Urothelium cell line (cell line): Measurements from ENCODE around the gene WDR33.
A peak's percentile ranks its signal among the peaks of the same experiment; 100 is the strongest.
"Not testable (repeated sequence)": the region's sequence is repeated elsewhere in the genome, so short reads cannot be mapped to it uniquely, and the experiment has no call there.

ENCODE experiments used
- DNase-seq: peaks from one replicate; pipeline ENCODE4 v3.0.0; 2011; ENCODE audit warnings: low spot score, mixed read lengths
- FAIRE-seq: peaks from 2 replicates; lab custom pipeline; 2011; peaks lifted over from hg19 to GRCh38; lab: Jason Lieb, UNC

WDR33 gene

GRCh38 chr2:127810619-127811396 is at the start of gene WDR33:
Gene WDR33, minus strand, starts transcription at chr2:127811171. Its CDS starts 40,190 bp downstream, at chr2:127770981.
- DNase-seq = peak; percentile 100
- peak; percentile 89 for FAIRE-seq

GRCh38 chr2:127860130-127860529 is 49.2 kb upstream of the WDR33 start:
- DNase-seq (no peak), FAIRE-seq (no peak)

GRCh38 chr2:127859712-127860085 is 48.7 kb upstream of the WDR33 start:
- DNase-seq = peak; percentile 19
- FAIRE-seq = no peak

- no peak for FAIRE-seq
- DNase-seq = peak; percentile 38
Observed at GRCh38 chr2:127857265-127857808, 46.4 kb upstream of the WDR33 start.

GRCh38 chr2:127853671-127854070 is 42.7 kb upstream of the WDR33 start:
- FAIRE-seq (no peak), DNase-seq (no peak)

GRCh38 chr2:127852388-127852787 is 41.4 kb upstream of the WDR33 start:
- FAIRE-seq (no peak), DNase-seq (no peak)

- no peak for FAIRE-seq
- no peak for DNase-seq
Observed at GRCh38 chr2:127847931-127848330, 37.0 kb upstream of the WDR33 start.

- DNase-seq (no peak), FAIRE-seq (no peak)
Observed at GRCh38 chr2:127844973-127845372, 34.0 kb upstream of the WDR33 start.

GRCh38 chr2:127843677-127844076 is 32.7 kb upstream of the WDR33 start:
- no peak for DNase-seq
- no peak for FAIRE-seq

- FAIRE-seq (no peak), DNase-seq (no peak)
Observed at GRCh38 chr2:127841466-127842178, 30.7 kb upstream of the WDR33 start.

- DNase-seq = no peak
- FAIRE-seq = peak; percentile 79
Observed at GRCh38 chr2:127840893-127841292, 29.9 kb upstream of the WDR33 start.

- DNase-seq = no peak
- FAIRE-seq = no peak
Observed at GRCh38 chr2:127834951-127835350, 24.0 kb upstream of the WDR33 start.

- DNase-seq = peak; percentile 35
- FAIRE-seq = no peak
Observed at GRCh38 chr2:127829845-127830246, 18.9 kb upstream of the WDR33 start.

GRCh38 chr2:127826708-127827107 is 15.7 kb upstream of the WDR33 start:
- DNase-seq, FAIRE-seq: not testable (repeated sequence)

- DNase-seq (no peak), FAIRE-seq (no peak)
Observed at GRCh38 chr2:127826047-127826446, 15.1 kb upstream of the WDR33 start.

- DNase-seq (no peak), FAIRE-seq (no peak)
Observed at GRCh38 chr2:127820080-127820668, 9.2 kb upstream of the WDR33 start.

- FAIRE-seq (no peak), DNase-seq (no peak)
Observed at GRCh38 chr2:127818794-127819425, 7.9 kb upstream of the WDR33 start.

- FAIRE-seq (no peak), DNase-seq (no peak)
Observed at GRCh38 chr2:127818241-127818640, 7.3 kb upstream of the WDR33 start.

- no peak for DNase-seq
- FAIRE-seq = no peak
Observed at GRCh38 chr2:127814677-127815076, 3.7 kb upstream of the WDR33 start.

- DNase-seq, FAIRE-seq: not testable (repeated sequence)
Observed at GRCh38 chr2:127812441-127812840, 1.5 kb upstream of the WDR33 start.
